Measurements from ENCODE around the gene SRA1. TPM values are rescaled to one million over a fixed set of nuclear protein-coding genes. Genes with fewer than 3 reads are reported as not detected.

Gene SRA1
- total RNA-seq, 4 donors from 2014 or later, result 19.9 to 36.3 (median 26.5) TPM

DNA sequence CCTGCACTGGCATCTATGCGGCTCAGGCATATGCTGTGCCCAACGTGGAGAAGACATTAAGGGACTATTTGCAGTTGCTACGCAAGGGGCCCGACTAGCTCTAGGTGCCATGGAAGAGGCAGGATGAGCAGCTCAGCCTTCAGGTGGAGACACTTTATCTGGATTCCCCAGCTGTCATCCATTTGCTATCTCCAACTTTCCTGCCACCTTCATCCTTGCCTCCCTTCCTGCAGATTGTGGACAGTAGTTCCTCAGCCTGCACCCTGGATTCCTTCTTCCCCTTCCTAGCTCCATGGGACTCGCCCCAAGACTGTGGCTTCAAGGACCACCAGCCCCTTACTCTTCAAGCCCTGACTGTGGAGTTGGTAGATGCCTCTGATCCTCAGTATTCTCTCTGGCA, 9.4 kb upstream of the SRA1 start:
- WGBS, 2 donors (ENCODE audit: low coverage in 1 of 2), result 91% methylated on average over 5 of the region's 5 CpGs; no CpG with 5 or more reads in 1 of the 2 donors
- in situ Hi-C loops (cut with MboI; ENCODE audit: low pct_ligation_motif_present in 1 of 4, low pct_unique_long_range_greater_than_20kb in 1 of 4, low sequenced_read_pairs in 3 of 4), result loop anchor here in 3 of 4 donors (10.0 to 25.0 kb wide), 3 partner anchors 68 to 138 kb away; partner anchors contain the start of genes CD14 (in 2 of the 3), TMCO6 (in 2 of the 3), DND1 (in 1 of the 3) and WDR55 (in 1 of the 3)
- intact Hi-C loops (cut with DNase I; ENCODE audit: low total_unique reads), result loop anchor here (5.0 kb wide), 1 partner anchor 71 kb away; the partner anchor contains the start of gene TMCO6

GRCh38 chr5:140565780-140566095, 8.5 kb upstream of the SRA1 start:
- Histone ChIP-seq H3K4me3 (peak overlapping the region in 1 of 4 donors; percentile 63), H3K27me3 (no peaks in the 10 kb centered on the region), H3K4me1 (peaks cover 20 to 46% (median 25%) of the 10 kb centered on the region in 4 donors), H3K27ac (peak overlapping the region; percentile 92 to 94 (median 93)), H3K36me3 (peaks cover 0 to 10% (median 0%) of the 10 kb centered on the region in 4 donors), H3K9me3 (no peaks in the 10 kb centered on the region)
- no peak for DNase-seq
- intact Hi-C loops (cut with DNase I; ENCODE audit: low total_unique reads), result loop anchor here (5.0 kb wide), 1 partner anchor 72 kb away; the partner anchor contains the start of gene TMCO6
- in situ Hi-C loops (cut with MboI; ENCODE audit: low pct_ligation_motif_present in 1 of 4, low pct_unique_long_range_greater_than_20kb in 1 of 4, low sequenced_read_pairs in 3 of 4), result loop anchor here in 3 of 4 donors (10.0 to 25.0 kb wide), 3 partner anchors 69 to 139 kb away; partner anchors contain the start of genes CD14 (in 2 of the 3), TMCO6 (in 2 of the 3), DND1 (in 1 of the 3) and WDR55 (in 1 of the 3)
- TF ChIP-seq EP300 (IDR thresholded peaks at IDR 0.05; ENCODE audit: low read depth), result no peak
- no peak for TF ChIP-seq POLR2AphosphoS5 (IDR thresholded peaks at IDR 0.05)
- TF ChIP-seq POLR2A (IDR thresholded peaks at IDR 0.05), result no peak
- TF ChIP-seq, protein P1, sequence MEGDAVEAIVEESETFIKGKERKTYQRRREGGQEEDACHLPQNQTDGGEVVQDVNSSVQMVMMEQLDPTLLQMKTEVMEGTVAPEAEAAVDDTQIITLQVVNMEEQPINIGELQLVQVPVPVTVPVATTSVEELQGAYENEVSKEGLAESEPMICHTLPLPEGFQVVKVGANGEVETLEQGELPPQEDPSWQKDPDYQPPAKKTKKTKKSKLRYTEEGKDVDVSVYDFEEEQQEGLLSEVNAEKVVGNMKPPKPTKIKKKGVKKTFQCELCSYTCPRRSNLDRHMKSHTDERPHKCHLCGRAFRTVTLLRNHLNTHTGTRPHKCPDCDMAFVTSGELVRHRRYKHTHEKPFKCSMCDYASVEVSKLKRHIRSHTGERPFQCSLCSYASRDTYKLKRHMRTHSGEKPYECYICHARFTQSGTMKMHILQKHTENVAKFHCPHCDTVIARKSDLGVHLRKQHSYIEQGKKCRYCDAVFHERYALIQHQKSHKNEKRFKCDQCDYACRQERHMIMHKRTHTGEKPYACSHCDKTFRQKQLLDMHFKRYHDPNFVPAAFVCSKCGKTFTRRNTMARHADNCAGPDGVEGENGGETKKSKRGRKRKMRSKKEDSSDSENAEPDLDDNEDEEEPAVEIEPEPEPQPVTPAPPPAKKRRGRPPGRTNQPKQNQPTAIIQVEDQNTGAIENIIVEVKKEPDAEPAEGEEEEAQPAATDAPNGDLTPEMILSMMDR (IDR thresholded peaks at IDR 0.05), result no peak
- 60 to 76% methylated on average over 1 to 4 of the region's 4 CpGs for WGBS, 2 donors (ENCODE audit: low coverage in 1 of 2)

More for the DNA sequence above, 9.4 kb upstream of the SRA1 start:
- Histone ChIP-seq H3K27ac (no peak overlapping the region), H3K9me3 (no peaks in the 10 kb centered on the region), H3K27me3 (no peaks in the 10 kb centered on the region), H3K4me3 (no peak overlapping the region), H3K36me3 (peaks cover 0 to 10% (median 0%) of the 10 kb centered on the region in 4 donors), H3K4me1 (peaks cover 20 to 55% (median 25%) of the 10 kb centered on the region in 4 donors)
- TF ChIP-seq POLR2A (IDR thresholded peaks at IDR 0.05) (no peak), EP300 (IDR thresholded peaks at IDR 0.05; ENCODE audit: low read depth) (no peak), POLR2AphosphoS5 (IDR thresholded peaks at IDR 0.05) (no peak)
- TF ChIP-seq, protein P1 (IDR thresholded peaks at IDR 0.05), result no peak
- no peak for DNase-seq

DNA sequence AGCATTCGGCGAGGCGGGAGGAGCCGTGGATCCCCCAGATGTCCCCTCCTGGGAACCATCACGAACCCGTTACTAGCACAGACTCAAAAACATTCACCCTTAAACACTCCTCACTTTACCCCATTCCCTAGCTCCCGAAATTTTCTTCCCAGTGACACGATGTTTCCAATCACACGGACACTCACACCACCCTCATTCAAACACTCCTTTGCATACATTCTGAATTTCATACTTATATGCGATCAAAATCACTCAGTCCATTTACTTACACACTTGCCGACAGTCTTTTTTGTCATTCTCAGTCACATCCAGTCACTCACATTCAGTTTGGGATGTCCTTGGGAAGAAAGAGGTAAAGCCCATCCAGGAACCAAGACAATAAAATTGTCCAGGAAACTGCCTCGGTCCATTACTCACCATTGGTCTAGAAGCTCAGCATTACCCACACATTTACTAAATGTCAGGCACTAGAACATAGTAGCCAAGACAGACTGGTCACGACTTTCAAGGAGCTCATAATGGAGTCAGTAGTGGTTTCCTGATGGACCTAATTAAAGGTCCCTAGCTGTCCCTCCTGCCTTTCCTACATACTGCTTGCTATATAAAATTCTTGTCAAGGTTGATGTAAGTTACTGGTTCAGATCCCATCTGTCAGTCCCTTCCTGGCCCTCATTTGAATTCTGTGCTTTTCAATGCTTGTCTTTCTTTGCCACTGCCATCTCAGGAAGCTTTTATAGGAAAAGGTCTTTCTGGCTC, 7.9 kb upstream of the SRA1 start:
- Histone ChIP-seq H3K27ac (peak overlapping the region; percentile 92 to 94 (median 93)), H3K27me3 (no peaks in the 10 kb centered on the region), H3K4me3 (peak overlapping the region; percentile 48 to 63 (median 54)), H3K36me3 (peaks cover 0 to 10% (median 0%) of the 10 kb centered on the region in 4 donors), H3K4me1 (peaks cover 20 to 46% (median 25%) of the 10 kb centered on the region in 4 donors), H3K9me3 (no peaks in the 10 kb centered on the region)
- WGBS, 2 donors (ENCODE audit: low coverage in 1 of 2), result 0 to 3% methylated on average over 5 to 13 of the region's 13 CpGs
- in situ Hi-C loops (cut with MboI; ENCODE audit: low pct_ligation_motif_present in 1 of 4, low pct_unique_long_range_greater_than_20kb in 1 of 4, low sequenced_read_pairs in 3 of 4) (loop anchor here in 3 of 4 donors (10.0 to 25.0 kb wide), 3 partner anchors 70 to 140 kb away; partner anchors contain the start of genes CD14 (in 2 of the 3), TMCO6 (in 2 of the 3), DND1 (in 1 of the 3) and WDR55 (in 1 of the 3)), intact Hi-C loops (cut with DNase I; ENCODE audit: low total_unique reads) (loop anchor here (5.0 kb wide), 1 partner anchor 72 kb away; the partner anchor contains the start of gene TMCO6)
- no peak for DNase-seq
- no peak for TF ChIP-seq EP300 (IDR thresholded peaks at IDR 0.05; ENCODE audit: low read depth)
- no peak for TF ChIP-seq POLR2AphosphoS5 (IDR thresholded peaks at IDR 0.05)
- TF ChIP-seq POLR2A (IDR thresholded peaks at IDR 0.05), result no peak
- TF ChIP-seq, protein P1 (IDR thresholded peaks at IDR 0.05), result no peak

Data from transverse colon (tissue), 4 donors.